Neutrophil (primary cell): Measurements from ENCODE around the gene UNC13C.

Source experiments
- H3K27ac ChIP-seq: fragments of 200-600 bp; sonication (generic); 2 replicates; pipeline ENCODE4 v1.5.1; 2016; ENCODE audit warnings: mild to moderate bottlenecking, moderate library complexity
- H3K27me3 ChIP-seq: fragments of 200-600 bp; sonication (generic); 2 replicates; pipeline ENCODE4 v1.6.0; 2016; ENCODE audit warnings: mild to moderate bottlenecking
- H3K36me3 ChIP-seq: fragments of 200-600 bp; sonication (generic); 2 replicates; pipeline ENCODE4 v1.5.1; 2017
- H3K4me1 ChIP-seq, 2 experiments: fragments of 200-600 bp in 1 of 2; sonication (generic) in 1 of 2; 1 replicate in 1 of 2; 2 replicates in 1 of 2; pipeline versions ENCODE4 v1.5.1 to v1.6.1; 2013 to 2016; ENCODE audit warnings: low read depth in 1 of 2, low read length in 1 of 2, mild to moderate bottlenecking in 1 of 2, moderate library complexity in 1 of 2; ENCODE audit not compliant: control insufficient read depth in 1 of 2, insufficient read depth in 1 of 2
- H3K4me3 ChIP-seq, 2 experiments: fragments of 200-600 bp in 1 of 2; sonication (generic) in 1 of 2; 1 replicate in 1 of 2; 2 replicates in 1 of 2; pipeline ENCODE4 v1.5.1; 2013 to 2016; ENCODE audit warnings: low read depth in 1 of 2, low read length in 1 of 2, mild to moderate bottlenecking in 1 of 2, moderate library complexity in 1 of 2
- H3K9me3 ChIP-seq: fragments of 200-600 bp; sonication (generic); 2 replicates; pipeline ENCODE4 v1.5.1; 2016
- TF ChIP-seq, protein P1 (sequence below): fragments of 200-600 bp; sonication (generic); IDR thresholded peaks from 2 replicates; pipeline ENCODE4 v1.5.1; 2016; ENCODE audit warnings: antibody characterized with exemption

Gene UNC13C

DNA sequence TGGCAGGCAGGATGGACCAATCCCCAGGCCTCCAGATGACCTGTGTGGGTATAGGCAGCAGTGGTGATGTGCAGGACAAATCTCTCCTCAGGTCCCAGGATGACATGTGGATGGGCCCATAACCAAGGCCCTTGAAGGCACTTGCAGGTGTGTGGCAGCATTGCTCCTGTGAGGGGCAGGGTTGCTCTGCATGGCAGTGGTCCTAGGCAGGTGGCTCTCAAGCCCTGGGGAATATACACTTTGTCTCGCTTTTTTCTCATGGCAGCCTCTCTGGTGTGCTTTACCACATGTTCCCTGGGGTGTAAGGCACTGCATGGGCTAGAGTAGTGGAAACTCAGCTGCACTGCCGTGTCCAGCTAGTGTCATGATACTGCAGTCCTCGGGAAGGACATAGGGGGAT lies 503.6 kb downstream of the UNC13C start:
- Histone ChIP-seq H3K4me3 (no peak overlapping the region), H3K9me3 (no peaks in the 10 kb centered on the region), H3K27me3 (no peaks in the 10 kb centered on the region), H3K36me3 (no peaks in the 10 kb centered on the region), H3K27ac (no peak overlapping the region), H3K4me1 (no peaks in the 10 kb centered on the region)
- TF ChIP-seq, protein P1, sequence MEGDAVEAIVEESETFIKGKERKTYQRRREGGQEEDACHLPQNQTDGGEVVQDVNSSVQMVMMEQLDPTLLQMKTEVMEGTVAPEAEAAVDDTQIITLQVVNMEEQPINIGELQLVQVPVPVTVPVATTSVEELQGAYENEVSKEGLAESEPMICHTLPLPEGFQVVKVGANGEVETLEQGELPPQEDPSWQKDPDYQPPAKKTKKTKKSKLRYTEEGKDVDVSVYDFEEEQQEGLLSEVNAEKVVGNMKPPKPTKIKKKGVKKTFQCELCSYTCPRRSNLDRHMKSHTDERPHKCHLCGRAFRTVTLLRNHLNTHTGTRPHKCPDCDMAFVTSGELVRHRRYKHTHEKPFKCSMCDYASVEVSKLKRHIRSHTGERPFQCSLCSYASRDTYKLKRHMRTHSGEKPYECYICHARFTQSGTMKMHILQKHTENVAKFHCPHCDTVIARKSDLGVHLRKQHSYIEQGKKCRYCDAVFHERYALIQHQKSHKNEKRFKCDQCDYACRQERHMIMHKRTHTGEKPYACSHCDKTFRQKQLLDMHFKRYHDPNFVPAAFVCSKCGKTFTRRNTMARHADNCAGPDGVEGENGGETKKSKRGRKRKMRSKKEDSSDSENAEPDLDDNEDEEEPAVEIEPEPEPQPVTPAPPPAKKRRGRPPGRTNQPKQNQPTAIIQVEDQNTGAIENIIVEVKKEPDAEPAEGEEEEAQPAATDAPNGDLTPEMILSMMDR = no peak

DNA sequence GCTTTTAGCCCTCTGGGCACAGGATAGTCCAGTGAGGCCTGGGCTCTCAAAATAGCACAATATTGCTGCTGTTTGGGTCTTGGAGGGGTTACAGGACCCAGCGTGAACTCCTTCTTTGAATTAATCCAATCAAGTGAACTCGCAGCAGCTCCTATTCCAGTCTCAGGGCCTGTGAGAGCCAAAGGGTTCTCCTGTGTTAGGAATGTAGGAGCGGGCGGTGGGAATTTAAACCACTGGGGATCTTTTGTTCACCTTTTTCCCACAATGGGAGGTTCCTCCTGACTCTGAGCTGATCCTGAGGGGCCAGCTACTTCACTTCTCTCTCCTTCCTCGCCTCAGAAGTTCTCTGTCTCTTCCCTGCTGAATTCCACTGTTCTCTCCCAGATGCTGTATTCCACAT lies 504.0 kb downstream of the UNC13C start:
- H3K27ac ChIP-seq = no peak overlapping the region
- no peak overlapping the region for H3K4me3 ChIP-seq
- H3K4me1 ChIP-seq = no peaks in the 10 kb centered on the region
- H3K27me3 ChIP-seq = no peaks in the 10 kb centered on the region
- no peaks in the 10 kb centered on the region for H3K36me3 ChIP-seq
- no peaks in the 10 kb centered on the region for H3K9me3 ChIP-seq
- TF ChIP-seq, protein P1 = no peak

GRCh38 chr15:54500330-54500729 lies 522.1 kb downstream of the UNC13C start:
- H3K4me1 ChIP-seq = no peaks in the 10 kb centered on the region
- H3K27me3 ChIP-seq = no peaks in the 10 kb centered on the region
- H3K27ac ChIP-seq = no peak overlapping the region
- TF ChIP-seq, protein P1 = no peak
- no peaks in the 10 kb centered on the region for H3K9me3 ChIP-seq
- no peaks in the 10 kb centered on the region for H3K36me3 ChIP-seq
- no peak overlapping the region for H3K4me3 ChIP-seq

DNA sequence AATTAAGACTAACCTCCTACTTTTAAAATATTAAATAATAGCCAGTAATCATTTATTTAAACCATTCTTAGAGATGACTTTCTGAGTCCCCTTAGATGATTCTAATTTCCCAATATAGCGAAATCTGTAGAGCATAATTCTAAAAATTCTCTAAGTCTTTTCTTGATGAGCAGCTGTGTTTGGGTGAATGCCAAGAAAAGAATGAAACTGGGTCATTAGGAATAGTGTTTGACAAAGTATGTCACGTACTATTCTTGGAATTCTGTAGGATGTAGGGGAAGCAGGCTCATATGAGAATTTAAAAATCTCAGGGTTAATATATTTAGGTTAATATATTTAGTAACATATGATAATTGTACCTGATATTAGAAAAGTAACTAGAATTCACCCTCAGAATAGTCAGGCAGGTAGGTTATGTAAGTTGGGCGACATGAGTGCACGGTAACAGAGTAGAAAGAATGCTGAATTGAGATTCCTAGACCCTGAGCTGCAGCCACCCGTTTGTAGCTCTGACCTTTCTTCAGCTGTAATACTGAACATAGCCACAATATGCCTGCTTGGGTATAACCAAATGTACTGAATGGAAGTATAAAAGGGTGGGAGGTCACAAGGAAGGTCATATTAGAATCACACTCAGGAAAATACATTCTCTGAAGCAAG lies 524.3 kb downstream of the UNC13C start:
- Histone ChIP-seq H3K9me3 (no peaks in the 10 kb centered on the region), H3K27ac (no peak overlapping the region), H3K4me3 (no peak overlapping the region), H3K27me3 (no peaks in the 10 kb centered on the region), H3K4me1 (no peaks in the 10 kb centered on the region), H3K36me3 (no peaks in the 10 kb centered on the region)
- TF ChIP-seq, protein P1 = no peak

- Histone ChIP-seq H3K9me3 (no peaks in the 10 kb centered on the region), H3K27me3 (no peaks in the 10 kb centered on the region), H3K27ac (no peak overlapping the region), H3K4me3 (no peak overlapping the region), H3K36me3 (no peaks in the 10 kb centered on the region), H3K4me1 (no peaks in the 10 kb centered on the region)
- TF ChIP-seq, protein P1 = no peak
These were observed 526.5 kb downstream of the UNC13C start for GRCh38 chr15:54504695-54505094.
